NCI-H2196 treated with DMSO at 0.1 percent for 48 hours (cell line): ENCODE measurements around the gene AP3D1.
A peak's percentile ranks its signal among the peaks of the same experiment; 100 is the strongest.

Experiments used
- DNase-seq: peaks from one replicate; lab custom pipeline; 2025; ENCODE audit not compliant: unreplicated experiment; lab: John Stamatoyannopoulos, UW

AP3D1 gene

GRCh38 chr19:2113439-2114211 is 37.7 kb downstream of the AP3D1 start:
- DNase-seq = no peak

GRCh38 chr19:2112516-2113320 is 38.6 kb downstream of the AP3D1 start:
- no peak for DNase-seq

- no peak for DNase-seq
Observed at GRCh38 chr19:2111886-2112285, 39.5 kb downstream of the AP3D1 start.

- no peak for DNase-seq
Observed at GRCh38 chr19:2111425-2111824, 39.9 kb downstream of the AP3D1 start.

- no peak for DNase-seq
Observed at GRCh38 chr19:2110822-2111221, 40.5 kb downstream of the AP3D1 start.

GRCh38 chr19:2109046-2109864 is 42.1 kb downstream of the AP3D1 start:
- no peak for DNase-seq

- no peak for DNase-seq
Observed at GRCh38 chr19:2108251-2109016, 42.9 kb downstream of the AP3D1 start.

GRCh38 chr19:2103045-2103707 is 48.2 kb downstream of the AP3D1 start:
- no peak for DNase-seq

GRCh38 chr19:2101417-2102335 is 49.7 kb downstream of the AP3D1 start:
- DNase-seq = no peak

GRCh38 chr19:2100719-2101061 is 50.7 kb downstream of the AP3D1 start:
- DNase-seq = no peak

GRCh38 chr19:2099937-2100718 is 51.2 kb downstream of the AP3D1 start:
- DNase-seq = no peak

- DNase-seq = no peak
Observed at GRCh38 chr19:2099054-2099501, 52.3 kb downstream of the AP3D1 start.

GRCh38 chr19:2097886-2098327 is 53.5 kb downstream of the AP3D1 start:
- no peak for DNase-seq

GRCh38 chr19:2097203-2097885 is 54.0 kb downstream of the AP3D1 start:
- DNase-seq = no peak

GRCh38 chr19:2096480-2097202 is 54.7 kb downstream of the AP3D1 start, which contains the start of gene IZUMO4:
IZUMO4 (plus strand) TSS chr19:2096915; CDS start chr19:2096946, 31 bp downstream.
- peak; percentile 98 for DNase-seq

- DNase-seq = peak; percentile 90
Observed at GRCh38 chr19:2096034-2096479, 55.3 kb downstream of the AP3D1 start, which contains the start of gene MOB3A. MOB3A (minus strand) TSS chr19:2096326; CDS start chr19:2078560, 17,766 bp downstream.
